GM12801 (cell line): ENCODE results near the gene PARVA.

Experiments
- CTCF ChIP-seq: IDR thresholded peaks from one replicate; pipeline ENCODE4 v1.5.1; 2011; ENCODE audit warnings: control low read depth; ENCODE audit not compliant: insufficient read length; ENCODE audit errors: extremely low read depth

The PARVA gene

GRCh38 chr11:12556155-12556554 is 178.8 kb downstream of the PARVA start:
- no peak for TF ChIP-seq CTCF

- TF ChIP-seq CTCF = no peak
These were observed 179.5 kb downstream of the PARVA start for GRCh38 chr11:12556788-12557384.

- TF ChIP-seq CTCF = no peak
These were observed 181.6 kb downstream of the PARVA start for GRCh38 chr11:12559011-12559410.

GRCh38 chr11:12560362-12560761 is 183.0 kb downstream of the PARVA start:
- no peak for TF ChIP-seq CTCF

GRCh38 chr11:12560861-12561260 is 183.5 kb downstream of the PARVA start:
- TF ChIP-seq CTCF = no peak

- TF ChIP-seq CTCF = no peak
These were observed 186.6 kb downstream of the PARVA start for GRCh38 chr11:12564012-12564411.

GRCh38 chr11:12565406-12565805 is 188.0 kb downstream of the PARVA start:
- no peak for TF ChIP-seq CTCF
